ENCODE measurements around the gene SLC6A5.

DNA sequence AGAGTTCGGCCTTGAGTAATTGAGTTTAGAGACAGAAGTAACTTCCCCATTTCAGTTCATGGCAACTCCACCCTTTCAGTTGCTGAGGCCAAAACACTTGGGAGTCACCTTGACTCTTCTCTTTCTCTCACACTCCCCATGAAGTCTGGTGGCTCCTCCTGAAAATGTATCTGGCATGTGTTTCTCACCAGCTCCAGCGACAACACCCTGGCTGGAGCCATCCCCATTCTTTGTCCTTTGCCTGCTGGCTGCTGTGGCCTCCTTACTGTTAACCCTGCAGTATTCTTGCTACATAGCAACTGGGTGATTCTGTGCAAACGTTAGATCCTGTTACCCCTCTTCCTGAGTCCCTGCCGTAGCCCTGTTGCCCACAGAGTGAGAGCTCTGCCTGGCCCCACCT is 23.8 kb downstream of the SLC6A5 start:
- TF ChIP-seq, protein P1, sequence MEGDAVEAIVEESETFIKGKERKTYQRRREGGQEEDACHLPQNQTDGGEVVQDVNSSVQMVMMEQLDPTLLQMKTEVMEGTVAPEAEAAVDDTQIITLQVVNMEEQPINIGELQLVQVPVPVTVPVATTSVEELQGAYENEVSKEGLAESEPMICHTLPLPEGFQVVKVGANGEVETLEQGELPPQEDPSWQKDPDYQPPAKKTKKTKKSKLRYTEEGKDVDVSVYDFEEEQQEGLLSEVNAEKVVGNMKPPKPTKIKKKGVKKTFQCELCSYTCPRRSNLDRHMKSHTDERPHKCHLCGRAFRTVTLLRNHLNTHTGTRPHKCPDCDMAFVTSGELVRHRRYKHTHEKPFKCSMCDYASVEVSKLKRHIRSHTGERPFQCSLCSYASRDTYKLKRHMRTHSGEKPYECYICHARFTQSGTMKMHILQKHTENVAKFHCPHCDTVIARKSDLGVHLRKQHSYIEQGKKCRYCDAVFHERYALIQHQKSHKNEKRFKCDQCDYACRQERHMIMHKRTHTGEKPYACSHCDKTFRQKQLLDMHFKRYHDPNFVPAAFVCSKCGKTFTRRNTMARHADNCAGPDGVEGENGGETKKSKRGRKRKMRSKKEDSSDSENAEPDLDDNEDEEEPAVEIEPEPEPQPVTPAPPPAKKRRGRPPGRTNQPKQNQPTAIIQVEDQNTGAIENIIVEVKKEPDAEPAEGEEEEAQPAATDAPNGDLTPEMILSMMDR (IDR thresholded peaks at IDR 0.05 in 2 of 3, conservative IDR thresholded peaks at IDR 0.05 in 1 of 3; ENCODE audit: borderline replicate concordance in 1 of 3, insufficient read depth in 1 of 3, low read depth in 2 of 3, low read length in 2 of 3), result no peak
- TF ChIP-seq POLR2AphosphoS5 (IDR thresholded peaks at IDR 0.05; ENCODE audit: low read depth, low read length) (no peak), ZNF274 (IDR thresholded peaks at IDR 0.05; ENCODE audit: low read depth, low read length) (no peak), POLR2A (IDR thresholded peaks at IDR 0.05; ENCODE audit: borderline replicate concordance, extremely low read depth, insufficient read depth, insufficient read length) (no peak)
- TF ChIP-seq, protein P2, sequence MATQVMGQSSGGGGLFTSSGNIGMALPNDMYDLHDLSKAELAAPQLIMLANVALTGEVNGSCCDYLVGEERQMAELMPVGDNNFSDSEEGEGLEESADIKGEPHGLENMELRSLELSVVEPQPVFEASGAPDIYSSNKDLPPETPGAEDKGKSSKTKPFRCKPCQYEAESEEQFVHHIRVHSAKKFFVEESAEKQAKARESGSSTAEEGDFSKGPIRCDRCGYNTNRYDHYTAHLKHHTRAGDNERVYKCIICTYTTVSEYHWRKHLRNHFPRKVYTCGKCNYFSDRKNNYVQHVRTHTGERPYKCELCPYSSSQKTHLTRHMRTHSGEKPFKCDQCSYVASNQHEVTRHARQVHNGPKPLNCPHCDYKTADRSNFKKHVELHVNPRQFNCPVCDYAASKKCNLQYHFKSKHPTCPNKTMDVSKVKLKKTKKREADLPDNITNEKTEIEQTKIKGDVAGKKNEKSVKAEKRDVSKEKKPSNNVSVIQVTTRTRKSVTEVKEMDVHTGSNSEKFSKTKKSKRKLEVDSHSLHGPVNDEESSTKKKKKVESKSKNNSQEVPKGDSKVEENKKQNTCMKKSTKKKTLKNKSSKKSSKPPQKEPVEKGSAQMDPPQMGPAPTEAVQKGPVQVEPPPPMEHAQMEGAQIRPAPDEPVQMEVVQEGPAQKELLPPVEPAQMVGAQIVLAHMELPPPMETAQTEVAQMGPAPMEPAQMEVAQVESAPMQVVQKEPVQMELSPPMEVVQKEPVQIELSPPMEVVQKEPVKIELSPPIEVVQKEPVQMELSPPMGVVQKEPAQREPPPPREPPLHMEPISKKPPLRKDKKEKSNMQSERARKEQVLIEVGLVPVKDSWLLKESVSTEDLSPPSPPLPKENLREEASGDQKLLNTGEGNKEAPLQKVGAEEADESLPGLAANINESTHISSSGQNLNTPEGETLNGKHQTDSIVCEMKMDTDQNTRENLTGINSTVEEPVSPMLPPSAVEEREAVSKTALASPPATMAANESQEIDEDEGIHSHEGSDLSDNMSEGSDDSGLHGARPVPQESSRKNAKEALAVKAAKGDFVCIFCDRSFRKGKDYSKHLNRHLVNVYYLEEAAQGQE (IDR thresholded peaks at IDR 0.05; ENCODE audit: low read depth), result no peak

Data from HCT116 (cell line).